Measurements from ENCODE around the gene RALGPS1.

RALGPS1 gene

GRCh38 chr9:127225801-127226625 lies 311.4 kb downstream of the RALGPS1 start:
- no peak for DNase-seq (ENCODE audit: low spot score)

DNA sequence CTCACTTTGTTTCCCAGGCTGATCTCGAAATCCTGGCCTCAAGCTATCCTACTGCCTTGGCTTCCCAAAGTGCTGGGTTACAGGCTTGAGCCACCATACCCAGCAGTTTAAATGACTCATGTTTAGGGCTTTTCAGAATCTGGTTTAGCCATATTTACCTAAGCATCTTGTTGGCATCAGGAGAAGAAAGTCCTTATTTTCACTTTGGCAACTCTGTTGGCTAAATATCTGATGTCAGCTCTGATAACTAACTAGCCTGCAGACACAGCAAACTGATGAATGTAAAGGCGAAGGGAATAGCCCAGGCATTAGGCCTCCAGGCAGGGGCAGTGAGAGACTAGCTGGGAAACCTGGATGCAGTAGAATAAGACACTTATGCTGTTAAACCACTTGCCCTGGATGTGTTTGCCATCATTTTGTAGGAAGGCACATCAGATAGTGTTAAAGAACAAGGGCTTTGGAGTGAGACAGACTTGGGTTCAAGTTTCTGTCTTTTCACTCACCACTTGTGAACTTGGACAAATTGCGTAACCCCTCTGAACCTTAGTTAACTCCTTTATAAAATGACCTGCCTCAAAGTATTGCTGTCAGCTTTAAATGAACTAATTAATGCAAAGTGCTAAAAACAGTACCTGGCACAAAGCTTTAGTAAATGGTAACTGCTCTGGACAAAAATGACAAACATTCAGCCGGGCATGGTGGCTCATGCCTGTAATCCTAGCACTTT lies 315.3 kb downstream of the RALGPS1 start:
- no peak for DNase-seq (ENCODE audit: low spot score)

GRCh38 chr9:127231666-127232065 lies 317.1 kb downstream of the RALGPS1 start:
- DNase-seq (ENCODE audit: low spot score), result no peak

- no peak for DNase-seq (ENCODE audit: low spot score)
Measured at GRCh38 chr9:127232833-127233549, 318.4 kb downstream of the RALGPS1 start.

DNA sequence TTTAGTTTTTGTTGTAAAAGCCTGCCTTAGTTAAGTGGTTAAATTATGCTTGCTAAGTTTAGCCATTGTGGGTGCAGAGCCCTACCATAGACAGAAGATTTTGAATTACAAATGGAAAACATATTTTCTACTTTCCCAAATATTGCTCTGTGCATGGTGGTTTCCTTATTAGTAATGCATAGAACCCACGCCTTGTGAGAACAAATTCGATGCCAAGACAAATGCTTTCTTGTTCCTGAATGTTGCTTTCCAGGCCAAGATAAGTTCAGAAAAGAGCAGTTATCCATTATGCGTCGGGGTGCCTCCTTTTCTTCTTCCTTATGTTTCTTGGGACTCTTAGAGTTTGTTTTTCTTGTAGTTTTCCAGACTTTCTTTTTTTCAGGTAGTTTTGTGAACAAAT lies 319.0 kb downstream of the RALGPS1 start:
- no peak for DNase-seq (ENCODE audit: low spot score)

DNA sequence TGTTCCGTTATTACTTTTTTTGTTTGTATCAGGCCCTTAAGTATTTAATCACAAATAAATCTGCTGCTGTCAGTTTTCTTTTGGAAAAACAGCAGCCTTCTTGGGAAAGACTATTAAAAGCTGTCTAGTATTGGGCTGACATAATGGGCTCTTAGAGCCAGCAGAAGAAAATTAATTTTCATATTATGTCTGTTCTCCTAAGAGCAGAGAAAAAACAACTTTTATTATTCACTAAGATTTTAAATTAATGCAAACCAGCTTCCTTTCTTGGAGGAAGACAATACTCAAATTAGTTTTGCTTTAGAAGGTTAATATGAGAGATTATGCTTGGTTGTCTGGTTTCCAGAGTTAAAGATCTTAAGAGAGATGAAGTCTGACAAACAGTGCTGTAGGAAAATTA lies 319.4 kb downstream of the RALGPS1 start:
- no peak for DNase-seq (ENCODE audit: low spot score)

GRCh38 chr9:127237801-127238200 lies 323.2 kb downstream of the RALGPS1 start:
- no peak for DNase-seq (ENCODE audit: low spot score)

GRCh38 chr9:127241354-127241753 lies 326.8 kb downstream of the RALGPS1 start:
- no peak for DNase-seq (ENCODE audit: low spot score)

DNA sequence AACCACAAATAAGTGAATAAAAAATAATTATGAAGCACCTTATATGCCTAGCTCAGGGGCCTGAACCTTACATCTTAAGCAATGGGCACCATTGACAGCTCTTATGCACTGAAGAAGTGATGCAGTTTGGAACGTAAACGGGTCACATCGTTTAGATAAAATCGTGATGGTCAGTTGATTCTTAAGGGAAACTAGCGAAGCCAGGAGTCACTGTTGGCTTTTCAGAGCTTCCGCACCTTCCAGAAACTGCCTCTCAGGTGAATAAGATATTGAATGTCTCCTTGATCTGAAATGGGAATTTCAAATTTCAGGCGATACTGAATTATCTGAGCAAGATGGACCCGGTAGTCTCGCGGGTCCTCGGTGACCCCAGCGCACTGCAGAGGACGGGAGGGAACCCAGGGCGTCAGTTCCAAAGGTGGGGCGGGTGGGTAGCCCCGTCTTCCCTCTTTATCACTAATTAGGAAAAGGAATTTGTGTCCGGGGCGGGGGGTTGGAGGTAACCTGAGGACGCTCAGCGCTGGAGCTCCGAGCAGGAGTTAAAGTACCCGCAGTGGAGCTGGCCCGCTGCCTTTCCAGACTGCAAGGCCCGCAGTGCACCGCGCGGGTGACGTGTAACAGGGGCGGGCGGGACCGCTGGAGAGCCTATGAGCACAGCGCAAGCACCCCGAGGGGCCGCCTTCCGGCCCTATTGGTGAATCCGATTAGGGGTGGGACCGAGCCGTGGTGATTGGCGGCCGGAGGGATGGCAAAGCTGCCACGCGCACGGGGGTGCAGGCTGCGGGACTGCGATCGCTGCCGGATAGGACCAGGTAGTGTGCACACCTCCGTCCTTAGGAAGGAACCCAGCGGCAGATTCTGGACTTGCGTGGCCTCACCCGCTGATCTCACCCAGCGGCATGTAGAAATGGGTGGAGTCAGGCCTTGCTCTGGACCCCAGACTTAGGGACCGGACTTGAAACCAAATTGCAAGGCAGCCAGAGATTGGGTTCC lies 330.3 kb downstream of the RALGPS1 start:
- DNase-seq (ENCODE audit: low spot score), result peak; percentile 99

DNA sequence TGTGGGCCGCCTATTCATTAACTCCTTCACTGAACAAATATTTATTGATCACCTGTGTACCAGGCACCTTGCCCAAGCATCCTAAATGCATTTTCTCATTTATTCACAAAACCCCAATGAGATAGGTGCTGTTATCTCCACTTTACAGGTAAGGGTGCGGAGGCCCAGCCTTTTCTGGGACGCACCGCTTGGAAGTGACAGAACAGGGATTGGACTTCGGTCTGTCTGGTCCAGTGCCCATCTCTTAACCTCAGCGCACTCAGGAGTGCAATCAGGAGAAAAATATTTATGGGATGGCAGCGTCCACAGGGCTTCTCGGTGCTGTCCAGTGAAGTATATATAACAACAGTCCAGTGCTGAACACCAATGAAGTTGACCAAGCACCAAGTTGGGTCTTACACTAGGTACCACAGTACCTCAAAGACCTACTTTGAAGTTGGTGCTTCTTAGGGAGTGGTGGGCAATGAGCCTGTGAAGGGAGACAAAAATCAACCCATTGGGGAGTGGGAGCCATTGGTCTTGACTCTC lies 331.1 kb downstream of the RALGPS1 start:
- DNase-seq (ENCODE audit: low spot score), result no peak

GRCh38 chr9:127248241-127248640 lies 333.7 kb downstream of the RALGPS1 start:
- no peak for DNase-seq (ENCODE audit: low spot score)

DNA sequence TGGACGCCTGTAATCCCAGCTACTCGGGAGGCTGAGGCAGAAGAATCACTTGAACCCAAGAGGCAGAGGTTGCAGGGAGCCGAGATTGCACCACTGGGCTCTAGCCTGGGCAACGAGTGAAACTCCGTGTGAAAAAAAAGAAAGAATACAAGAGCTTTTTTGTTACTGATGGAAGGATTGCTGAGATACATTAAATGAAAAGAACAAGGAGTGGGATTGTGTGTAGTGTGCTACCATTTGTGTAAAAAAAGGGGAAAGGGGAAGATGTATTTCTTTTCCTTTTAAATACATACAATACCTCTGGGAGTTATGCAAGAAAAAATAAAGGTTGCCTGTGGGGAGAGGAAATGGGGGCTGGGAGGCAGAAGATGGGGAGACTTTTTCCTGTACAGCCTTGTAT lies 335.3 kb downstream of the RALGPS1 start:
- DNase-seq (ENCODE audit: low spot score), result no peak

- DNase-seq (ENCODE audit: low spot score), result no peak
Measured at GRCh38 chr9:127250896-127251391, 336.4 kb downstream of the RALGPS1 start.

- DNase-seq (ENCODE audit: low spot score), result no peak
Measured at GRCh38 chr9:127252410-127253318, 338.1 kb downstream of the RALGPS1 start.

GRCh38 chr9:127253446-127253845 lies 338.9 kb downstream of the RALGPS1 start:
- DNase-seq (ENCODE audit: low spot score), result no peak

DNA sequence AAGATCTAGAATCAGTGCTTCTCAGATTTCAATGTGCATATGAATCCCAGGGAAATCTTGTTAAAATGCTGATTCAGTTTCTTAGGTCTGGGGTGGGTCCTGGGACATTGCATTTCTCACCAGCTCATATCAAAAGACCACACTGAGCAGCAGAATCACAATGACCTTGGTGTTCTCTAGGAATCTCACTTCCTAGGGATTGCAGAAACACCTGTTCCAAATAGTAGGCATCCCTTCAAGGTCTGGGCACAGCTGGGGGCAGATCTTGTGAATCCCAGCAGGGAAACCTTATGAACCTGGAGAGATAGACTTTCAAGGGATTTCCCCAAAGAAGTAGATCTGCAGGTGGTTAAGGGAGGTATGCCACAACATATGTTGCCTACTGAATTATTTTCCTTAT lies 341.1 kb downstream of the RALGPS1 start:
- no peak for DNase-seq (ENCODE audit: low spot score)

DNA sequence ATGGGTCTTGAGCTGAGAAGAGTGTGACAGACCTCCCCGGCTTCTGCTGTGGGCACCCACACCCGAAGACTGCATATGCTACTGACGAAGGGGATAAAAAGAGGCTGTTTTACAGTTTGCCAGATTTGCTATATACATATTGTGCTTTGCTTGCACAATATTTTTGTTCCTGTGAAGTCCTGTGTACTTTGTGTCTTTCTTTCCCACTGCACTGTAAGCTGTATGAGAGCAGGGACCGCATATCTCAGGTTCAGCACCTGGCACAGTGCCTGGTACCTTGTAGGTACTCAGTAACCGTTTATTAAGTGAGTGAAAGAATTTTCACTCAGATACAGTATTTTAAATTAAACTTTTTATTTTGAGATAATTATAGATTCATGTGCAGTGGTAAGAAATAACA lies 341.7 kb downstream of the RALGPS1 start:
- DNase-seq (ENCODE audit: low spot score), result no peak

DNA sequence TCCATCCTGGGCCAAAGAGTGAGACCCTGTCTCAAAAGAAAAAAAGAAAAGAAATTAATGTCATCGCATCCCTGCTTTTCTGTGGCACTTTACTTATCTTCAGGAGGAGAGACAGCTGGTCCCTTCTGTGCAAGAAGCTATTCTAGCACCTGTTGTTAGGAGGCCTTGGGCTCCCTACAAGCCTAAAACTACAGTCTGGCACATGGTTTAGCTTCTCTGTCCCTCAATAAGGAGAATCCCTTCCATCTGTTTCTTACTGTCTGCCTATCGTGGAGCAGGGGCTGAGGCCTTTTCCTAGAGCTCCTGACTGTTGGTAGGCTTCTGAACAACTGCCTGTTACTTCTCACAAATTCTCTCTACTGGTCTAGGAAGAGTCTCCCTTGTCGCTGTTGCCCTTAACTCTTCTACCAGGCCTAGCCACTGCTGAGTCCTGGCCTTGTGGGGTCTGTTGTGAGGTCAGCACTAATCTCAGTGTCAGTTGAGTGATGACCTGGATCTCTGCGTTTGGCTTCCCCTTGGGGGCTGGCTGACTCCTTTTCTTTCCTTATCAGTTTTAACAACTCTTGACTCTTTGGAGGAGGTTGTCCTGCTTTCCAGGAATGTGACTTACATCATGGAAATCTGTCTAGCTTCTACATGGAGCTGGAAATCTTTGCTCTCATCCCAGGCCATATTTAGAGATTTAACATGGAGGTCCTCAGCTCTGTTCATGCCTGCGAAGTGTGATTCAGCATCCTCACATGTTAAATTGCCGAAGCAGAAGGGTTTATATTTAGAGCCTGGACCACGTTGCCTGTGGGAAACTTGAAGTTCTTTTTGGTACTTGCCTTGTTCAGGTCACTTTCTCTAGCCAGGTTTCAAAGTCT lies 344.3 kb downstream of the RALGPS1 start:
- no peak for DNase-seq (ENCODE audit: low spot score)

- no peak for DNase-seq (ENCODE audit: low spot score)
Measured at GRCh38 chr9:127262602-127263001, 348.0 kb downstream of the RALGPS1 start.

All from AG08395 (cell line).